Measurements from ENCODE around the gene GRP.

GRCh38 chr18:59266459-59266858, 46.5 kb downstream of the GRP start:
- TF ChIP-seq CTCF (IDR thresholded peaks at IDR 0.05; ENCODE audit: insufficient read depth, low read length, poor library complexity, severe bottlenecking) = no peak
- TF ChIP-seq EZH2phosphoT487 (conservative IDR thresholded peaks at IDR 0.05; ENCODE audit: low read length) = no peak
